ENCODE results near the gene ADCY2. TPM values are rescaled to one million over a fixed set of nuclear protein-coding genes. Genes with fewer than 3 reads are reported as not detected.

Gene ADCY2
- total and polyA plus RNA-seq, 9 donors: 4.0 to 22.8 (median 8.3) TPM

GRCh38 chr5:7628248-7628647 lies 232.3 kb downstream of the ADCY2 start:
- no peak for DNase-seq
- H3K27me3 ChIP-seq: no peaks in the 10 kb centered on the region
- H3K36me3 ChIP-seq: no peaks in the 10 kb centered on the region
- no peak for TF ChIP-seq EP300 (IDR thresholded peaks at IDR 0.05)
- no peak for TF ChIP-seq CTCF (IDR thresholded peaks at IDR 0.05)
- no peak for TF ChIP-seq POLR2A (IDR thresholded peaks at IDR 0.05)
- intact Hi-C loops (cut with DNase I): no loop called here
- no peak overlapping the region for H3K4me3 ChIP-seq
- no peak overlapping the region for H3K27ac ChIP-seq
- H3K4me1 ChIP-seq (ENCODE audit: insufficient read depth): no peaks in the 10 kb centered on the region
- H3K9me3 ChIP-seq: no peaks in the 10 kb centered on the region

- DNase-seq: no peak
- WGBS, 3 donors: 83 to 93% (median 86%) methylated on average over 5 of the region's 5 CpGs
- Histone ChIP-seq H3K36me3 (no peaks in the 10 kb centered on the region), H3K27me3 (no peaks in the 10 kb centered on the region), H3K27ac (no peak overlapping the region), H3K4me3 (no peak overlapping the region), H3K4me1 (ENCODE audit: insufficient read depth) (no peaks in the 10 kb centered on the region), H3K9me3 (no peaks in the 10 kb centered on the region)
- TF ChIP-seq POLR2A (IDR thresholded peaks at IDR 0.05): no peak
- no peak for TF ChIP-seq CTCF (IDR thresholded peaks at IDR 0.05)
- TF ChIP-seq EP300 (IDR thresholded peaks at IDR 0.05): no peak
- intact Hi-C loops (cut with DNase I): no loop called here
Observed at GRCh38 chr5:7628820-7629219, 232.9 kb downstream of the ADCY2 start.

GRCh38 chr5:7629561-7629960 lies 233.6 kb downstream of the ADCY2 start:
- H3K27ac ChIP-seq: no peak overlapping the region
- no peak for TF ChIP-seq EP300 (IDR thresholded peaks at IDR 0.05)
- no peak for TF ChIP-seq POLR2A (IDR thresholded peaks at IDR 0.05)
- no peak for TF ChIP-seq CTCF (IDR thresholded peaks at IDR 0.05)
- 10 to 21% (median 11%) methylated on average over 5 of the region's 5 CpGs for WGBS, 3 donors
- intact Hi-C loops (cut with DNase I): no loop called here
- H3K4me3 ChIP-seq: no peak overlapping the region
- H3K36me3 ChIP-seq: no peaks in the 10 kb centered on the region
- no peak for DNase-seq
- no peaks in the 10 kb centered on the region for H3K27me3 ChIP-seq
- no peaks in the 10 kb centered on the region for H3K9me3 ChIP-seq
- no peaks in the 10 kb centered on the region for H3K4me1 ChIP-seq (ENCODE audit: insufficient read depth)

- no peak for DNase-seq
- Histone ChIP-seq H3K9me3 (no peaks in the 10 kb centered on the region), H3K36me3 (no peaks in the 10 kb centered on the region), H3K27ac (no peak overlapping the region), H3K4me1 (ENCODE audit: insufficient read depth) (no peaks in the 10 kb centered on the region), H3K27me3 (no peaks in the 10 kb centered on the region), H3K4me3 (no peak overlapping the region)
- intact Hi-C loops (cut with DNase I): no loop called here
- no peak for TF ChIP-seq CTCF (IDR thresholded peaks at IDR 0.05)
- TF ChIP-seq POLR2A (IDR thresholded peaks at IDR 0.05): no peak
- no peak for TF ChIP-seq EP300 (IDR thresholded peaks at IDR 0.05)
- 71 to 84% (median 74%) methylated on average over 3 of the region's 3 CpGs for WGBS, 3 donors
Observed at GRCh38 chr5:7634837-7635236, 238.9 kb downstream of the ADCY2 start.

- Histone ChIP-seq H3K9me3 (no peaks in the 10 kb centered on the region), H3K4me3 (no peak overlapping the region), H3K27ac (no peak overlapping the region), H3K36me3 (no peaks in the 10 kb centered on the region), H3K27me3 (no peaks in the 10 kb centered on the region), H3K4me1 (ENCODE audit: insufficient read depth) (no peaks in the 10 kb centered on the region)
- WGBS, 3 donors: 80 to 87% (median 83%) methylated on average over 4 of the region's 4 CpGs
- no peak for TF ChIP-seq POLR2A (IDR thresholded peaks at IDR 0.05)
- TF ChIP-seq CTCF (IDR thresholded peaks at IDR 0.05): no peak
- no peak for TF ChIP-seq EP300 (IDR thresholded peaks at IDR 0.05)
- intact Hi-C loops (cut with DNase I): no loop called here
- no peak for DNase-seq
Observed at GRCh38 chr5:7638456-7638855, 242.5 kb downstream of the ADCY2 start.
